Amniotic stem cell (primary cell): ENCODE measurements around the gene CLEC18C.
"Not testable (repeated sequence)": the region's sequence is repeated elsewhere in the genome, so short reads cannot be mapped to it uniquely, and the experiment has no call there.

Experiments used
- DNase-seq: peaks from one replicate; lab custom pipeline; 2025; lab: John Stamatoyannopoulos, UW

The CLEC18C gene

GRCh38 chr16:70159355-70160348, 13.9 kb upstream of the CLEC18C start:
- no peak for DNase-seq

- no peak for DNase-seq
Observed at GRCh38 chr16:70160388-70160787, 13.2 kb upstream of the CLEC18C start.

GRCh38 chr16:70160821-70161220, 12.8 kb upstream of the CLEC18C start:
- no peak for DNase-seq

- no peak for DNase-seq
Observed at GRCh38 chr16:70161350-70161749, 12.2 kb upstream of the CLEC18C start.

GRCh38 chr16:70162041-70162451, 11.5 kb upstream of the CLEC18C start:
- peak; percentile 31 for DNase-seq

GRCh38 chr16:70163596-70163995, 10.0 kb upstream of the CLEC18C start:
- DNase-seq, result no peak

GRCh38 chr16:70166688-70167087, 6.9 kb upstream of the CLEC18C start:
- not testable (repeated sequence) for DNase-seq

- not testable (repeated sequence) for DNase-seq
Observed at GRCh38 chr16:70173916-70174315, 329 bp downstream of the CLEC18C start.

GRCh38 chr16:70174387-70174932, 873 bp downstream of the CLEC18C start:
- DNase-seq, result not testable (repeated sequence)

- DNase-seq, result not testable (repeated sequence)
Observed at GRCh38 chr16:70187858-70188607, 14.4 kb downstream of the CLEC18C start.

GRCh38 chr16:70188608-70188915, 15.0 kb downstream of the CLEC18C start:
- DNase-seq, result not testable (repeated sequence)

GRCh38 chr16:70190574-70190973, 17.0 kb downstream of the CLEC18C start:
- not testable (repeated sequence) for DNase-seq

- DNase-seq, result not testable (repeated sequence)
Observed at GRCh38 chr16:70196683-70197300, 23.2 kb downstream of the CLEC18C start.

GRCh38 chr16:70197611-70198010, 24.0 kb downstream of the CLEC18C start:
- DNase-seq, result not testable (repeated sequence)

- not testable (repeated sequence) for DNase-seq
Observed at GRCh38 chr16:70198230-70198629, 24.6 kb downstream of the CLEC18C start.

- DNase-seq, result not testable (repeated sequence)
Observed at GRCh38 chr16:70198666-70199065, 25.1 kb downstream of the CLEC18C start.

- not testable (repeated sequence) for DNase-seq
Observed at GRCh38 chr16:70199170-70199569, 25.6 kb downstream of the CLEC18C start.

GRCh38 chr16:70200063-70200462, 26.5 kb downstream of the CLEC18C start:
- DNase-seq, result not testable (repeated sequence)

- DNase-seq, result not testable (repeated sequence)
Observed at GRCh38 chr16:70203508-70203907, 29.9 kb downstream of the CLEC18C start.

GRCh38 chr16:70204010-70204409, 30.4 kb downstream of the CLEC18C start:
- not testable (repeated sequence) for DNase-seq

GRCh38 chr16:70204668-70205405, 31.2 kb downstream of the CLEC18C start:
- DNase-seq, result not testable (repeated sequence)
